Hippocampal formation (tissue), 2 donors: ENCODE data around the gene CHERP.
"Not testable (repeated sequence)": the region's sequence is repeated elsewhere in the genome, so short reads cannot be mapped to it uniquely, and the experiment has no call there.

Experiments used
- DNase-seq, 2 donors: peaks; one replicate each; lab custom pipeline; 2025; lab: John Stamatoyannopoulos, UW

Gene CHERP

DNA sequence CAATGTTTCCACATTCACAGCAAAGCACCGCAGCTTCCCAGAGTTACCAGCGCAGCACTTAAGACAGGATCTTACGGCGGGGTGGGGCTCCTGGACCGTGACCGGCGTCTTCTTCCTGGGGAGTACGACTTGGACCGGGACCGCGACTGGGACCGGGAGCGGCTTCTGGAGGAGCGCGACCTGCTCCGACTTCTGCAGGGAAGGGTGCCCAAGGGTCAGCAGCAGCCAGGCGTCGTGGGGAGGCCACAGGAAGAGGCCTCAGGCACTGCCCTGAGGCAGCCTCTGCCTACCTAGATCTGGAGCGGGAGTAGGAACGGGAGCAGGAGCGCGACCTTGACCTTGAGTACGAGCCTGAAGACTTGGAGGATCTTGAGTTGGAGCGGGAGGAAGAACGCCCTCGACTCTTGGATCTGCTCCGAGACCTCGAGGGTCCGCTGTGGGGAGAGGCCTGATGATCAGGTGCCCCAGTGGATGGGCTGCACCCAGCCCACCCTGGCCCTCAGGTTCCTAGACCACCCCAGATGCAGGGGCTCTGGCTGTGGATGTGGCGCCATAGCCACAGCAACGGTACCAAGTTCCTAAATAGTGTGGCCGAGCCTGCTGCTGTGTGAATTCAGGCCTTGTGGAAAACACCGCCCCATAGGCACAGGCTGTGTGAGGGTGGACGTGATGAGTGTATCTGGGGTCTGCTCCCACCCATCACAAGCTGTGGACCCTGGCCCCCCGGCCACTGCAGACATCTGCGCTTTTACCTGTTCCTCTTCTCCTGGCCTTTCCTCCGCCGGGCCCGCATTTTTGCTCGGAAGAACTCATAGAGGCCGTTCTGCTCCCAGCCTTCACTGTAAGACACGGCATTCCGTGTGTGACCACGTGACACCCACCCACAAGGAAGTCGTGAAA lies 21.9 kb downstream of the CHERP start:
- no peak for DNase-seq

DNA sequence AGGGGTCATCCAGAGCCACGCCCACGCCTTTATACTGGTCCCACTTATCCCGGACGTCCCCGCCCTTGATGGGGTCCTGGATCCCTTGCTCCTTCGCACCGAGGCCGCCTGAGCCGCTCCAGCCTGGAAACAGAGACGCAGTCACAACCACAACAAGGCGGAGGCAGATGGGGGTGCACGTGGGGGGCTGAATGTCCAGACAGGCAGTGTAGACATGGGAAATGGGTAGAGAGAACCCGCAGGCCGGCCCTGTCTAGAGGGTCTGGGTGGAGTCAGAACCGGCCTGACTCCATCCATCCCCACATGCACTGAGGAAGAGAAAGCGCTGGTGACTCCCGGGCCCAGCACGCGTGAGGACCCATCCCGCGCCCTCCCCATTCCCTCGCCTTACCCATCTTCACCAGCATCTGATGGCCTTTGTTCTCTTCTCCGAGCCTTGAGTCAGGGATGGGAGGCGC lies 23.0 kb downstream of the CHERP start:
- no peak for DNase-seq

- DNase-seq, result no peak
Observed at GRCh38 chr19:16518483-16519229, 23.6 kb downstream of the CHERP start.

GRCh38 chr19:16518061-16518460 lies 24.2 kb downstream of the CHERP start:
- DNase-seq, result no peak

- DNase-seq, result no peak
Observed at GRCh38 chr19:16516923-16517610, 25.2 kb downstream of the CHERP start.

DNA sequence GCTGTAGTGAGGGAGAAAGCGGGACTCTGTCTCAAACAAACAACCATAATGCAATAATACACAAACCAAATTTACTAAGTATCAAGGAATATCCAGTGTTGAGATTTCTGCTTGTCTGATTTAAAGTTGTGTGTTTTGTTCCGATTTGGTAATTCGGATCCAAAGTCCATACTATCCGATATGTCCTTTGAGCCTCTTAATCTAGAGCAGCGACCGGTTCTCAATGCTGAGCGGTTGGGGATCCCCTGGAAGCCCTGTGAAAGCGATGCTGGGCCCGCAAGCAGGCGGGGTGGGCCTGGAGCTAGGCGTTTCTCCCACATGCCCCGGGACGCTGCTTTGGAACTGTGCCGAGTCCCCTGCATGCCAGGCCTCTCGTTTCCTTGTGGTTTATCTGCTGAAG lies 25.9 kb downstream of the CHERP start:
- DNase-seq, result no peak

- DNase-seq, result no peak
Observed at GRCh38 chr19:16514383-16515019, 27.7 kb downstream of the CHERP start.

- not testable (repeated sequence) for DNase-seq
Observed at GRCh38 chr19:16512611-16513010, 29.6 kb downstream of the CHERP start.

DNA sequence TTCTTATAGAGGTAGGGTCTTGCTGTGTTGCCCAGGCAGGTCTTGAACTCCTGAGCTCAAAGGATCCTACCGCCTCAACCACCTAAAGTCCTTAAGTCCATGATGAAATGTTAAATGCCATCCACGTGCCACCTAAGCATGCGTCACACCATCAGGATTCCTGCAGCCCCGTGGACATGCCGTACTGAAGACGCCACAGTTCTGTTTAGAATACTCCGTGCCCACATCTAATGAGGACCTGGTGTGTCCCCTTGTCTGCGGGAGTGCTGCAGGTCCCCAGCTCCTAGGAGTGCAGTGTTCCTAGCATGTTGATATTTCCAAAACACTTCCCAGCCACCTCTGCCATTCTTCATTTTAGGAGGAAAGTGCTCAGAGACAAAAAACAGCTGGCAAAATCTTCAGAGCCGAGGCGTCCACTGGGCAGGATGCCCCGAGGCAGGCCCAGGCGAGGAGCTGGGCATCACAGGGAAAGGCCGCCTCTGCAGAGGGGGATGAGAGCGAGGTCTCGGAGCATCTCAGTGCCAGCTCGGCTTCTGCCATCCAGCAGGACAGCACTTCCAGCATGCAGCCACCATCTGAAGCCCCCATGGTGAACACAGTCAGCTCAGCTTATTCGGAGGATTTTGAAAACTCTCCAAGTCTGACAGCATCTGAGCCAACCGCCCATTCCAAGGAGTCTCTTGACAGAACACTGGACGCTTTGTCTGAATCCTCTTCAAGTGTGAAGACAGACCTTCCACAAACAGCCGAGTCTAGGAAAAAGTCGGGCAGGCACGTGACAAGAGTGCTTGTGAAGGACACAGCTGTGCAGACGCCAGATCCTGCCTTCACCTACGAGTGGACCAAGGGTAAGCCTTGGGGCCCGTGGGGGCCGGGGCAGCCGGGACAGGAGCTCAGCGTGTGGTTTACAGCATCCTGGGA lies 32.8 kb downstream of the CHERP start:
- peak; percentile 43 to 48 for DNase-seq

GRCh38 chr19:16508546-16508945 lies 33.7 kb downstream of the CHERP start:
- DNase-seq, result no peak

DNA sequence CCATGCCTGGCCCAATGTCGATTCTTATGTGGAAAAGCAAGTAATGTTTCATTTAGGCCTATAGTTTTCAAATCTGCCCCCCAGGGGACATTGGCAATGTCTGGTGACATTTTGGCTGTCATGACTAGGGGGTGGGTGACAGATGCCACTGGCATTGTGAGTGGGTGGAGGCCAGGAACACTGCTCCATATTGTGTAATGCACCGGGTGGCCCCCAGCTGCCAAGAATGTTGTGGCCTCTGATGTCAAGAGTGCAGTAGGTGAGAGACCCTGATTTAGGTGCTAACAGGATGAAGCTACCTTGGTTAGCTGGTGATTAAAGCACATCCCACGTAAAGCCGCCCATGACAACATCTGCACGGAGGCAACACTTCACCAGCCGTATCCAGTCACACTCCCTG lies 35.3 kb downstream of the CHERP start:
- no peak for DNase-seq

GRCh38 chr19:16506161-16506560 lies 36.1 kb downstream of the CHERP start:
- DNase-seq, result not testable (repeated sequence)

DNA sequence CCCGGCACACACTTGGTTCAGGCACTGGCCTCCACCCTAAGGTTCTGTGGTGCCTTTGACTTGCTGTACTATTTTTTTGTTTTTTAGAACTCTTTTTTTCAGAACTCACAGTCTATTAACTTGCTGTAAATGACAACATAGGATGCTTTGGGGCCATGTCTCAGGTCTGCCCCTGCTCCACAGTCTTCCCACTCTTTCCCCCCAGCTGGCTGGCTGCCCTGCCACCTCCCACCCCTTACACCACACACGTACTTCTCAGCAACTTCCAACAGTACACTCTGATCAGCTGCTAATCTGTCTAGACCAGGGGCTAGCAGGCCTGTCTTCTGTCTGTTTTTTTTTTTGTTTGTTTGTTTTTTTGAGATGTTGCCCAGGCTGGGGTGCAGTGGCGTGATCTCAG lies 38.0 kb downstream of the CHERP start:
- no peak for DNase-seq

- no peak for DNase-seq
Observed at GRCh38 chr19:16497837-16498236, 44.4 kb downstream of the CHERP start.

DNA sequence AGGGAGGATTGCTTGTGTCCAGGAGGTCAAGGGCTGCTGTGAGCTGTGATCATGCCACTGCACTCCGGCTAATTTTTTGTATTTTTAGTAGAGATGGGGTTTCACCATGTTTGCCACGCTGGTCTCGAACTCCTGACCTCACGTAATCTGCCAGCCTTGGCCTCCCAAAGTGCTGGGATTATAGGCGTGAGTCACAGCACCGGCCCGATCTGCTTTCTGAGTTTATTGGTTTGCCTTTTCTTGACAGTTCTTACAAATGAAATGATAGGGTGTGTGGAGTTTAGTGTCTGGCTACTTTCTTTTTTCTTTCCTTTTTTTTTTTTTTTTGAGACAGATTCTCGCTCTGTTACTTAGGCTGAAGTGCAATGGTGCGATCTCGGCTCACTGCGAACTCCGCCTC lies 45.2 kb downstream of the CHERP start:
- DNase-seq, result no peak

DNA sequence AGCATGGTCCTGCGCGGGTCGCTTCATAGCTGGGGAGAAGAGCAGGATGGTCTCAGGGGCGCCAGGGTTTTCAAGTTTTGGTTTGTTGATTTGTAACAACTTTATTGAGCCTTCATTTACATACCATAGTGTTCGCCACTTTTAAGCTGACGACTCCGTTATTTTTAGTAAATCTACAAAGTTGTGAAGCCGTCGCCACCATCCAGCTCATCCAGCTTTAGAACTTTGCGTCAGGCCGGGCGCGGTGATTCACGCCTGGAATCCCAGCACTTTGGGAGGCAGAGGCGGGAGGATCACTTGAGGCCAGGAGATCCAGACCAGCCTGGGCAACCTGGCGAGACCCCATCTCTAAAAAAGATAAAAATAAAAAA lies 45.6 kb downstream of the CHERP start:
- DNase-seq, result peak in 1 of 2 donors; percentile 34

DNA sequence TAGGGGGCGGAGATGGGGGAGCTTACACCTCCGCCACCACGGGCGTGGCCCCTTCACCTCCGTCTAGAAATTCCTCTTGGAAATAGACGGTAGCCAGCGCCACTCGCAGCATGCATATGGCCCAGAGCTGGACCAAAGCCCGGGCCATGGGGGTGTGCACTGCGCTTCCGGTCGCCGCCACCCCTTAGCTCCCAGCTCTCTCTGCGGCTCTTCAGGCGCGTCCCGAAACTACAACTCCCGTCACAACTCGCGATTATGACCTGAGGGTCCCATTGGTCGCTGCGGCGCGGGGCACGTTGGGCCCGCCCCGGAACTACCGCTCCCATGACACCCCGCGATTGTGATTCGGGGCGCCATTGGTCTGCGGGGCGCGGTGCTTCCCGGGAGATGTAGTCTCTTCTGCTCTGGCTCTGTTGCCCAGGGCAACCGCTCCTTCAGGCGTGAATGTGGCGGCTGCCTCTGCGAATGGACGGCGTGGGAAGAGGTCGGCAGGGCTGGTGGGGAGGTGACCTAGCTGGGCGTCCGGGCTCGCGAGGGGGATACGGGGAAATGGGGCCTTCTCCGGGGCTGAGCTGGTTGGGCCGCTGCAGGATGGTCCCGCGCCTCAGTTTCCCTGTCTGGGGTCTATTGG lies 46.1 kb downstream of the CHERP start, which contains the start of the genes C19orf44 and CALR3:
Gene C19orf44 (plus strand): TSS at position 413 of the 631 bp plus-strand sequence. CDS start 4,399 bp downstream, outside the sequence.
Gene CALR3 (minus strand): TSS at position 186 of the 631 bp plus-strand sequence. CDS start 38 bp downstream, at position 148.
- peak; percentile 97 to 98 for DNase-seq

DNA sequence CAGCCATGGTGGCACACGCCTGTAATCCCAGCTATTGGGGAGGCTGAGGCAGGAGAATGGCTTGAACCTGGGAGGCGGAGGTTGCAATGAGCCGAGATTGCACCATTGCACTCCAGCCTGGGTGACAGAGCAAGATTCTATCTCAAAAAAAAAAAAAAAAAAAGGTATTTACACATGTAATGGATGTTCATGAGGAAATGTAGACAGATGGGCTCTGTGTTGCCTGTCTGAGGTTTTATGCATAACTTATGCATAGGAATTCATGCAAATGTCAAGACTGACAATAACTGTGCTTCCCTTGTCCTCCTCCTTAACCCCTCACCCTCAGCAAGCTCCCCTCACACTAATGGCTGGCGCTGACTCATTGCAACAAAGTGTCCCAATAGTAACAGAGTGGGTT lies 55.8 kb downstream of the CHERP start:
- DNase-seq, result not testable (repeated sequence)

- DNase-seq, result no peak
Observed at GRCh38 chr19:16482745-16483144, 59.5 kb downstream of the CHERP start.

GRCh38 chr19:16477311-16477710 lies 64.9 kb downstream of the CHERP start:
- DNase-seq, result no peak
